SIG-M5 treated with dmso at 0.1 percent for 504 hours (cell line): ENCODE data around the gene SPATA31E1.

Experiments
- DNase-seq: peaks from one replicate; lab custom pipeline; 2025; ENCODE audit not compliant: unreplicated experiment; lab: John Stamatoyannopoulos, UW

The SPATA31E1 gene

GRCh38 chr9:87862536-87863268, 20.0 kb upstream of the SPATA31E1 start:
- DNase-seq = no peak

- DNase-seq = no peak
Measured at GRCh38 chr9:87863882-87864465, 18.7 kb upstream of the SPATA31E1 start.

GRCh38 chr9:87864915-87865314, 17.8 kb upstream of the SPATA31E1 start:
- no peak for DNase-seq

- no peak for DNase-seq
Measured at GRCh38 chr9:87865626-87866025, 17.1 kb upstream of the SPATA31E1 start.

GRCh38 chr9:87867391-87867790, 15.3 kb upstream of the SPATA31E1 start:
- DNase-seq = no peak

- DNase-seq = no peak
Measured at GRCh38 chr9:87868175-87868574, 14.5 kb upstream of the SPATA31E1 start.

- DNase-seq = no peak
Measured at GRCh38 chr9:87868635-87869034, 14.0 kb upstream of the SPATA31E1 start.

- no peak for DNase-seq
Measured at GRCh38 chr9:87869082-87869481, 13.6 kb upstream of the SPATA31E1 start.

- DNase-seq = no peak
Measured at GRCh38 chr9:87871425-87872078, 11.1 kb upstream of the SPATA31E1 start.

GRCh38 chr9:87872079-87872624, 10.5 kb upstream of the SPATA31E1 start:
- no peak for DNase-seq

- no peak for DNase-seq
Measured at GRCh38 chr9:87873607-87874303, 8.9 kb upstream of the SPATA31E1 start.

- no peak for DNase-seq
Measured at GRCh38 chr9:87874304-87874623, 8.4 kb upstream of the SPATA31E1 start.

- no peak for DNase-seq
Measured at GRCh38 chr9:87875060-87875459, 7.6 kb upstream of the SPATA31E1 start.

- DNase-seq = no peak
Measured at GRCh38 chr9:87875831-87876545, 6.7 kb upstream of the SPATA31E1 start.

- DNase-seq = no peak
Measured at GRCh38 chr9:87876708-87877107, 6.0 kb upstream of the SPATA31E1 start.

- no peak for DNase-seq
Measured at GRCh38 chr9:87878989-87879511, 3.6 kb upstream of the SPATA31E1 start.

GRCh38 chr9:87880116-87880515, 2.6 kb upstream of the SPATA31E1 start:
- DNase-seq = no peak

GRCh38 chr9:87880683-87881082, 2.0 kb upstream of the SPATA31E1 start:
- DNase-seq = no peak

- no peak for DNase-seq
Measured at GRCh38 chr9:87883274-87883673, 597 bp downstream of the SPATA31E1 start.

GRCh38 chr9:87883990-87884389, 1.3 kb downstream of the SPATA31E1 start:
- no peak for DNase-seq
